GM21360 (cell line): ENCODE measurements around the gene KRTAP10-9.
"Not testable (repeated sequence)": the region's sequence is repeated elsewhere in the genome, so short reads cannot be mapped to it uniquely, and the experiment has no call there.

ENCODE experiments used
- ATAC-seq: cut with Tn5 transposase; IDR thresholded peaks from one replicate; pipeline ENCODE4 v1.9.1; 2021; ENCODE audit warnings: mild to moderate bottlenecking, moderate library complexity; ENCODE audit not compliant: unreplicated experiment

The KRTAP10-9 gene

DNA sequence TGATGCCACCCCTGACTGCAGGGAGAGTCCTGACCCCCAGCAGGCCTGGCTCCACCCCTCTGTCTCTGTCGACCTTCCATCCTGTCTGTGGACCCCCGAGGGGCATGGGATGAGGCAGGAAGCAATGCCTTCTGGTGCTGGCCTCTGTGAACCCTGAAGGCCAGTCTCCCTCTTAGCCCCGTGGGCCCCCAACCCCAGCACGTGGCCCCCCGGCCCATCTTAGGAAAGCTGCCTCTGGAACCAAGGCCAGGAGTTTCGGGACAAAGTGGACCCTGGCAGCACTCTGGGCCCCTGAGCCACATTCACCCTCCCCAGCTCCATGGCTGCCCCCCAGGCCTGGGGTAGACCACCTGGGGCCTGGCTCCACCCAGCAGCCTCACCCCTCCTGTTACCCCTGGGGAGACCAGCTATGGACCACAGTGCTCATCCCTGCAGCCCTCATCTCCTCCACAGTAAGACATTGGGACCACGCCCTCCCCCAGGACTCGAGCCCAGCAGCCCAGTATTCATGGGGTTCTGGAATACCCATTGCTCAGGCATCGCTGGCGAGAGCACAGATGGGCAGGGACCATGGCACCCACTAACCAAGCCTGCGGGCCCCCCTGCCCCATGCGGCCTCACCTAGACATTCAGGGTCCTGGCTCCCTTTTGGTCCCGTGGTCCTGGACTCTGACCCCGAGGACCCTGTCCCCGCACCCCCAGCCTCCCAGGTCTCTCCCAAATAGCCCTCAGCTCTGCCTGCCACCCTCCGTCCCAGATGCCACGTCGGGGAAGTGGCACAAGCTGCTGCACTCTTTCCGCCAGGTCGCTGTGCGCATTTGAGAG, 11.8 kb downstream of the KRTAP10-9 start:
- ATAC-seq: not testable (repeated sequence)

DNA sequence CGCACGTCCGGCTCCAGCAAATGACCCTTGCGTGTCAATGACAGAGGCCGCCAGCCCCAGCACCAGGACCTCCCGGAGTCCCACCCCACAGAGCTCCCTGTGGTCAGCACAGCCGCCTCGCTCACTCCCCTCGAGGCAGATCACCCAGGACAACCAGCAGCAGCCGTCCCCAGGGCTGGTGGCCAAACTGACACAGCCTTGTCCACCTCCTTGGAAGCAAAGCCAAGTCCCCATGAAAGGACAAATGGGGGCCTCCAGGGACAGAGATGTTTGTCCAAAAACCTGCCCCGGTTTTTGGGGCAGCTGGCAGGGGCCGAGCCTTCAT, 12.4 kb downstream of the KRTAP10-9 start:
- no peak for ATAC-seq

DNA sequence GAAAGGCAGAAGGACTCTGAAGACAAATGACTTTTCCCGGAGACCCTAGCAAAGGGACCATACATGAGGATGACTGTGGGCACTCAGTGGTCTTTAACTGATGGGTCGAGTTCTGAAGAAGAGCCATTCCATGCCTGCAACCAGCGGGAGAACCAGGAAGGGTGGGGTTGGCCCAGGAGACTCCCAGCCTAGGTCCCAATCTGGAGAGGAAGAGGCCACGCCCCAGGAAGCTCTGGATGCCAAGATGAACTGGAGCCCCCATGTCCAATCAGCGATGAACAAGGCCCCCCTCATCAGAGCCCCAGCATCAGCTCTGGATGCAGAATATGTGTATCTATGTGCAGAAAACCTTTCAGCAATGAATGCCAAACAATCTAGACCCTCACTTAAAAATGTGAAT, 13.9 kb downstream of the KRTAP10-9 start:
- no peak for ATAC-seq

DNA sequence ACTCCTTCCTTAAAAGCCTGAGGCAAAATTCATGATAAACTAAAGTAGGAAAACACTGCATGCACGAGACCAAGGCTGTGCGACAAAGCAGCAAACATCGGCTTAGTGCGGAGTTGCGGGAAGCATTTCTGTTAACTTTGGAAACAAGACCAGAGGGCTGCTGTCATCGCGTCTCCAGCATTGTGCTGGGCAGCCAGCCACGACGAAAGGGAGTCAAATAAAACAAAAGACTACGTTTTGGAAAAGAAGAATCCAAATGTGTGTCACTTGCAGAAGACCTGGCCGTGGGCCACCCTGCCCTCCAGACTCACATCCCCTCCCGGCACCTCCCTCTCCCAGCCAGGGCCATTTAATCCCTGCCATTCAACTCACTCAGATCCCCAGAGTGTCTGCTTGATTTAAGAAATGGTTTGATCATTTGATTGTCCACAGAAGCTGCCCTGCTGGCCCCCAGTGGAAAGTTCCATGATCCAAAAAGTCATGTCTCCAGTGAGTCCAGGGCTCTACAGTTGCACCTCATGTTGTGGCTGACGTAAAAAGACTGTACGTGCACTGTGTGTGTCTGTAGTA, 16.9 kb downstream of the KRTAP10-9 start:
- no peak for ATAC-seq

DNA sequence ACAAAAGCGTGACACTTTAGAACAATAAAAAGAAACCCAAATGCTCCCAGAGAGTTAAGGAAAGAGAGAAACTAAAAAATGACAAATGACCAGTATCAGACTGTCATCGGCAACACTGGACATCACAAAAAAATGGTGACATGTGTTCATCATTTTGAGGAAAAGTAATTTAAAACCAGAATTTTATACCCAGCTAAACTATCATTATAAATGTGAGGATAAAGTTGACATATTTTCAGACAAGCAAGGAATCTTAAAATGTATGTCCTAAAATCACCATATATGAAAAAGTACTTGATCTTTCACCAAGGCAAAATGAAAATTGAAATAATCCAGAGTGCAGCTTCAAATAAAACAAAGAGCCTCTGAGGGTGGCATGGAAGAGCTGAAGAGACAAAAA, 18.0 kb downstream of the KRTAP10-9 start:
- no peak for ATAC-seq

DNA sequence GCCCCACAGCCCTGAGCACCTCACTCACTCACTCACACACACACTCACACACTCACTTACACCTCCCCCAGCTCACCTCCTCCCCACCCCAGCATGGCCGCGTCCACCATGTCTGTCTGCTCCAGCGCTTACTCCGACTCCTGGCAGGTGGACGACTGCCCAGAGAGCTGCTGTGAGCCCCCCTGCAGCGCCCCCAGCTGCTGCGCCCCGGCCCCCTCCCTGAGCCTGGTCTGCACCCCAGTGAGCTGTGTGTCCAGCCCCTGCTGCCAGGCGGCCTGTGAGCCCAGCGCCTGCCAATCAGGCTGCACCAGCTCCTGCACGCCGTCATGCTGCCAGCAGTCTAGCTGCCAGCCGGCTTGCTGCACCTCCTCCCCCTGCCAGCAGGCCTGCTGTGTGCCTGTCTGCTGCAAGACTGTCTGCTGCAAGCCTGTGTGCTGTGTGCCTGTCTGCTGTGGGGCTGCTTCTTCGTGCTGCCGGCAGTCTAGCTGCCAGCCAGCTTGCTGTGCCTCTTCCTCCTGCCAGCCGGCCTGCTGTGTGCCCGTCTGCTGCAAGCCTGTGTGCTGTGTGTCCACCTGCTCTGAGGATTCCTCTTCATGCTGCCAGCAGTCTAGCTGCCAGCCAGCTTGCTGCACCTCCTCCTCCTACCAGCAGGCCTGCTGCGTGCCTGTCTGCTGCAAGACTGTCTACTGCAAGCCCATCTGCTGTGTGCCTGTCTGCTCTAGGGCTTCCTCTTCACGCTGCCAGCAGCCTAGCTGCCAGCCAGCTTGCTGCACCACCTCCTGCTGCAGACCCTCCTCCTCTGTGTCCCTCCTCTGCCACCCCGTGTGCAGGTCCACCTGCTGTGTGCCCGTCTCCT, 19.7 kb downstream of the KRTAP10-9 start, which contains the start of gene KRTAP10-11:
Gene KRTAP10-11, plus strand, starts transcription at position 49 of the 856 bp plus-strand sequence. Its CDS starts 45 bp downstream, at position 94.
- ATAC-seq: not testable (repeated sequence)

DNA sequence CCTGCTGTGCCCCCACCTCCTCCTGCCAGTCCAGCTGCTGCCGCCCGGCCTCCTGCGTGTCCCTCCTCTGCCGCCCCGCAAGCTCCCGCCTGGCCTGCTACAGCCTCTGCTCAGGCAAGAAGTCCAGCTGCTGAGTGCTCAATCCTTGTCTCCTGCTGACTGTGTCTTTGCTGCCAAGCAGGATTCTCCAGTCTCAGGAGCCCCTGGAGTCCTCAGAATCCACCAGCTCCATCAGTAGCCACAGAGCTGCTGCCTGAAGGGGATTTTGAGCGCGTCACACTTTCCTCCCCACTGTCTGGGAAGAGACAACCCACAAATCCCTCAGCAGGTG, 20.3 kb downstream of the KRTAP10-9 start:
- ATAC-seq: no peak

DNA sequence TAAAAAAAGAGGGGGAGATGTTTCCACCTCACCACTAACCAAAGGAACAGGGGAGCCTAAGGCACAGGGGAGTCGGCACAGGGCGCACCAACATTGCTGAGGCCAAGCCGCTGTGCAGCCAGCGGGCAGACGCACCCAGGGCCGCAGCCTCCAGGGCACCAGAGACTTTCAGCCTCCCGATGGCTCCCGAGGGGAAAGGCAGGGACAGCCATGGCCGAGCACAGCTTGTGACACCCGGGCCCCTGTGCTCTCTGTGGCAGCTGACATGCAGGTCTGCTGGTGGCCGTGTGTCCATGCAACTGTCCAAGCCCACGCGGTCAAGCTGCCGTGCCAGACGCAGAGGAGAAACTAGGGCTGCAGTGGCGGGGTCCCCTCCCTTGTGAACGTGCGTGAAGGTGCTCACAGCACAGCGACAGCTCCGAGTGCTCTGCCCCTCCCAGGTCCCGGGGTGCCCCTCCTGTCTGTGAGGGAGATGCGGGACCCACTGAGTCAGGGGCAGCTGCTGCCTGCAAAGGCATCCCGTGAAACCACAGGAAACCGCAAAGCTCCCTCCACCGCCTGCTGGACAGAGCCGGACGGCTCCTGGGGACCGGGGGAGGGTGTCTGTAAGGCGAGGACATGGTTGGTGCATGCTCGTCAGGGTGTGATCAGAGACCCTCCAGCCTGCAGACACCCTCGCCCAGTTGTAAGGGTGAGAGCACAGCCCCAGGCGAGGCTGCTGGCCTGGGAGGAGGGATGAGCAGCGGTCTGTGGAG, 21.8 kb downstream of the KRTAP10-9 start:
- no peak for ATAC-seq

DNA sequence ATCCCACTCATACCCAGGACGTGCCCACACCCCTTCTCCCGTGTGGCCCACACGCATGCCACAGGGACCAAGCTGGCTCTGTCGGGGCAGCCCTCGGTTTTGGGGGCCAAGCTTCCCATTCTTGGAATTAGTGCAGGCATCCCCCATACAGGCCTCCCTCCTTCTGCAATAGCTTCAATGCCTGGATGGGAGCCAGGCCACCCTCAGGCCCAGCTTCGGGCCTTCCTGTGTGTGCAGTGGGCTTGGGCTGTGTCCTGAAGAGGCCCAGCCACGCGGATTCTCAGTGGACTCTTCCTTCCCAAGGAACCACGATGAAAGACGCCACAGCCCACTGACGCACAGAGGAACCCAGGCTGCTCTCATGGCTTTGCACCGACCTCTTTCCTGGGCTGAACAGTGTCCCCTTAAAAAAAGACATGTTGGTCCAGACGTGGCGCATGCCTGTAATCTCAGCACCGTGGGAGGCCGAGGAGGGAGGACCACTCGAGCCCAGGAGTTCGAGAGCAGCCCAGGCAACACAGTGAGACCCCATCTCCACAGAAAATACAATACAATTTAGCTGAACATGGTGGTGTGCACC, 22.7 kb downstream of the KRTAP10-9 start:
- no peak for ATAC-seq

DNA sequence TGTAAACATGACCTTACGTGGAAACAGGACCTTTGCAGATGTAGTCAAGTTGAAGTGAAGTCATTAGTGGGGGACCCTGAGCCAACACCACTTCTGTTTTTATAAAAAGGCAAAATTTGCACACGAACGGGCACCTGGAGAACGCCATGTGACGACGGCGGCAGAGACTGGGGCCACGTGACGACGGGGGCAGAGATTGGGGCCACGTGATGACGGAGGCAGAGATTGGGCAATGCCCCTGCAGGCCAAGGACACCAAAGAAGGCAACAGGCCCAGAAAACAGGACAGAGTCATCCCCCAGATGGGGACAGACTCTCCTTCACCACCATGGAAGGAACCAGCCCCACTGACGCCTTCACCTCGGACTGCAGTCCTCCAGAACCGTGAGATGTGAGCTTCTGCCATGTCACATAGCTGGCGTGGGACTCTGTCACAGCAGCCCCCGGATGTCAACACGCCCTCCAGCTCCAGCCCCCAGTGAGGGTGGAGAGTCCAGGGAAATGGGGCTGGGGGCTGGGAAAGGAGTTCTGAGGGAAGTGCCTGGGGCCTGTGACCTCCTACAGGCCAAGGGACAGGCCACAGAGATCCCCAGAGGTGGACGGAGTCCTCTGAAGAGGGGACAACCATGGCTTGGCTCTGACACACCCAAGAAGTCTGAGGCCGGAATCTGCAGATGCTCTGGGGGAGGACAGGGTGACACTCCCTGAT, 23.5 kb downstream of the KRTAP10-9 start:
- ATAC-seq: no peak

DNA sequence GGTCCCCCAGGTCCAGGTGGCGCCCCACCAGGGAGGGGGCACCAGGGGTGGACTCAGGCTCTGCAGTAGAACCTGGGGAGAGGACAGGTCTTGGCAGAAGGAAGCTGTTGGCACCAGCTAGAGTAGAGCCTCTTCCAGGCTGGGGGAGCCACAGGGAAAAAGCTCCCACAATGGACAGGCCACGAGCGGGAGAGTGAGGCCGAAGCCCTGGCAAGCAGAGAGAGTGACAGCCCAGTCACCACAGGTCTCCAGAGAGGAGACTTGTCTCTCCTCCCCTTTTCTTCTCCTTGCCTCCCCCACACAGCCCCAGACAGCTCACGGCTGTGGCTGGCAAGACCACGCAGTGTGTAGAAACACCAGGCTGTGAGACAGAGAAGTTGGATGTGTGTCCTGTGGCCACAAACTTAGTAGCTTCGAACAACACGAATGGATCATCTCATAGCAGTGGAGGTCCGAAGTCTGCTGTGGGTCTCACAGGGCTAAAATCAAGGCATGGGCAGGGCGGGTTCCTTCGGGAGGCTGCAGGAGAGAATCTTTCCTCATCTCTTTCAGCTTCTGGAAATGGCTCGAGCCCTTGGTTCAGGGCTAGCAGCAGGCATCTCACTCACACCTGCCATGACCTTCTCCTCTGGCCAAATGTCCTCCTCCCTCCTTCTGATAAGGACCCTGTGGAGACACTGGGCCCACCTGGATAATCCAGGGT, 24.2 kb downstream of the KRTAP10-9 start:
- ATAC-seq: no peak

DNA sequence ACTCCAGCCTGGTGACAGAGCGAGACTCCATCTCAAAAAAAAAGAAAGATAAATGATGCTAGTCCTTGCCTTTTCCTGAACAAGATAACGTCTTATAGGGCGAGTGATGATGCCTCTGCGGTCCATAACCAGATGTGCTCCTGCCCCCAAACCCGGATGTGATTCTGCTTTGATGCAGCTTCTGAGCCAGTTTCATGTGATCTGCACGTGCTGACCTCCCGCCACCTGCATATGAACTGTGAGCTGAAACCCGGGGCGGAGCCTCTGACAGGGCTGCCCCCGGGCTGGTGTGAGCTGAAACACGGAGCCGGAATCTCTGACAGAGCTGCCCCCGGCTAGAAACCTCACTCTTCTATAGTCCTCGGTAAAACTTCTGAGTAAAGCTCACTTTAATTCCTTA, 26.2 kb downstream of the KRTAP10-9 start:
- no peak for ATAC-seq

DNA sequence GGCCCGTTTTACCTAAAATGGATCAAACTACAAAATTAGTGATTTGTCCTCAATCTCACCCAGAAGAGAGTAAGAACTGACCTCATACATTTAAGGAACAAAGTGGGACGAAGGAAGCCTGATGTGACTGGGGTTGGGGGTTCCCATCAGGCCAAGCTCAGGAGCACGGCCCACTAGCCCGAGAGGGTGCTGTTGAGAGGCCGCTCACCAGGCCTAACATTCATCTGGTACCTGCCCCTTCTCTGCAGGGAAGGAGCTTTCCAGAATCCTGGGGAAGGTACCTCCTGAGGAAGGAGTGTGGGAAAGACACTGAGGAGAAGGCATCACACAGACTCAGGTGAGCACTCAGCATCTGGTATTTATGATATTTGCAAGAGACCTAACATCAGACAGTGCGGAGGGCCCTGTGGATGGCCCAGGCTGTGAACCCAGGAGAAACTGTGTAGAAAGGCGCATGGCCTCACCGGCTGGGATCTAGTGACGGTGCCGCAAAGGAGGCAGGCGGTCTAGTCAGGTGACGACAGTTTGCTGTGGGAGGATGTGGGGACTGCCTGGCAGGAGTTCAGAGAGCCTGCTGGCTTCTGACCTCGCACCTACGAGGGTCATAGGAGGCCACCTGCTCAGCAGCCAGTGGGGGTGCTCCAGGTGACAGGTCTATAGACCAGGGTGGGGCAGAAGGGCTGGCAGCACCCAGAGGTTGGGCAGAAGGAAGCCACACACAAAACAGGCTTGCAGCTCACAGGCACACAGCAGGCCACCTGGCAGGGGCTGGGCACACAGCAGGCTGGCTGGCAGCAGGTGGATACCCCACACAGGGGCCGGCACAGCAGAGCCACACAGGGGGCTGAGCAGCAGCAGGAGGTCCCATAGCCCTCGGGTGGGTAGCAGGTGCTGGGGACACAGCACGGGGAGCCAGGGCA, 27.0 kb downstream of the KRTAP10-9 start:
- ATAC-seq: no peak

DNA sequence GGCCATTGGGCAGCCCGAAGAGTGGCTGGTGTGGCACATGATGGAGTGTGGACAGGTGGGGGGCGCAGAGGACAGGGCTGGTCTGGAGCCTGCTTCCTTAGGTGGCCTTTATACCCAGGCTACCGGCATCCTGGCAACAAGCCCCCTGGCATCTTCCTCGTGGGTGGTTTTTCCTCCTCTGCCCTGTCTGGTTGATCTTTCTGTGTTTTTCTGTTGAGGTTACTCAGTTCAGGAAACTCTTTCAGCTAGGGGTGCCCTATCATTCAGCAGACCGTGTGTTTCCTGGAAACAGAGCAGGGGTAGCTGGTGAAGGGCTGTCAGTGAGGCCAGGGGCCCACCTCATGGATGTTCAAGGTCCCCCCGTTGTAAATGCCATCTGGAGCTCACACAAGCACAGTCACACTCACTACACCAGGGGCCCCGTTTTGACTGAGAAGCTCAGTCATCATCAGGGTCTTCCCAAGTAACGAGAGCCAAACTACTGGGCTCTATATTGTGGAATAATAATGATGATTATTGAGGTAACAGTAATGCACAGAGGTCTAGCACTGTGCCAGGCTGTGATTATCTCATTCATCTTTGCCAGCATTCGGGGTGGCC, 27.8 kb downstream of the KRTAP10-9 start, which contains the start of gene KRTAP12-4:
Gene KRTAP12-4, minus strand, starts transcription at position 84 of the 600 bp plus-strand sequence. Its CDS starts 45 bp downstream, at position 39.
- no peak for ATAC-seq

DNA sequence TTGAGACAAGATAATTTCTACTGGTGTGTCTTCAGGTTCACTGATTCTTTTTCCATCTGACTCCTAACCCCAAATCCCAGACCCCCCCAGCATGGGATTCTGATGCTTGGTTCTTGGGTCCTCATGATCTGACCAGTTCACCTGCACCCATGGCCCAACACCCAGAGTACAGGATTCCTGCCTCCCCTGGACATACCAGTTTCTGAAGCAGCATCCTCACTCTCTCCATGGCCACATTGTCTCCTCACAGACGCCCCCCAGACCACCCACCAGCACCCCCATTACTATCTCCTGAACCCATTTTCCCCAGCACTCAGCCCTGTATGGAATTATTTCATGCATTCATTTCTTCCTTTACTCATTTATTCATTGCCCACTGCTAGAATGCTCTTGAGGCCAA, 30.0 kb downstream of the KRTAP10-9 start:
- ATAC-seq: no peak

DNA sequence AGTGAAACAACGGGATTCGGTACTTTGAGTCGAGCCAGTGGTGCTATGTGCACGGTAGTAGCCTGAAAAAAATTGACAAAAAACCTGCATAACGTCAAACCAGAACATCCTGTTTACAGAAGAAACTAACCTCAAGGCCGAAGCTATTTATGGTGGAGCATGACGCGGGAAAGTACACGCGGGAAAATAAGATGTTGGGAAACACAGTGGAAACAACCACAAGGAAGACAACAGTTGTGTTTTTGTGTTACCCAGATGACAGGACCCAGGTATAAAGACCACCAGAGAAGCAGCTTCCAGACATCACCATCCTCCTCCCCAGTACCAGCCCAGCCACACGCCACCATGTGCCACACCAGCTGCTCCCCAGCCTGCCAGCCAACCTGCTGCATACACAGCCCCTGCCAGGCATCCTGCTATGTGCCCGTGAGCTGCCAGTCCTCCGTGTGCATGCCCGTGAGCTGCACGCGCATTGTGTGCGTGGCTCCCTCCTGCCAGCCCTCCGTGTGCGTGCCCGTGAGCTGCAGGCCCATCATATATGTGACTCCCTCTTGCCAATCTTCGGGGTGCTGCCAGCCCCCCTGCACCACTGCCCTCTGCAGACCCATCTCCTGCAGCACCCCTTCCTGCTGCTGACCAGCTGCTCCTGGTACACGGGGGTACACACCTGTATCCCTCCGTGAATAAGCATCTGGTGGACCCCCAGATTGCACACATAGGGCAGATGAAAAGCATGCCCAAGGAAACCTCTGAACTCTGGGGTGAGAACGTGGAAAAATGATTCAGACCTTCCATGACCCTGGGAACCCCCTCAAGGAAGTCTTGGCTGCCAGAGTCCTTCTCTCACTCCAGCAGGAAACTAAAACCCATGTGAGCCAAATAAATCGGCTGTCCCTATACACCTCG, 31.0 kb downstream of the KRTAP10-9 start, which contains the start of gene KRTAP12-3:
Gene KRTAP12-3, plus strand, starts transcription at position 298 of the 906 bp plus-strand sequence. Its CDS starts 48 bp downstream, at position 346.
- ATAC-seq: no peak

DNA sequence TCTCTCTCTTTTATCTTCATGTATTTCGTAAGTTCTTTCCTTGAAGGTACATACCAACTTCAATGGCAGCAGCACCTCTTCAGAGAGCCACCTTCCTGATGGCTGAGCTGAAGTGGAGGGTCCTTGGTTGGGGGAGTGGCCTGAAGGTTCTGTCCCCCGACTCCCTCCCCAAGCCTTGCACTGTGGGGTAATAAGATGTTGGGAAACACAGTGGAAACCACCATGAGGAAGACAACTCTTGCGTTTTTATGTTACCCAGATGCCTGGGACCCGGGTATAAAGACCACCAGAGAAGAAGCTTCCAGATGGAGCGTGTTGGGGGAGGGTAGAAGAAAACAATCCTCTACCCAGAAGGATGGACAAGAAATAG, 31.6 kb downstream of the KRTAP10-9 start:
- no peak for ATAC-seq
